ENCODE measurements around the gene FAM107B.

The FAM107B gene

GRCh38 chr10:14798636-14799035 is 23.9 kb upstream of the FAM107B start:
- Histone ChIP-seq H3K4me3 (ENCODE audit: low read depth, low read length) (no peak overlapping the region), H3K9me3 (ENCODE audit: control insufficient read depth, insufficient read depth, low read depth, low read length) (no peaks in the 10 kb centered on the region), H3K36me3 (ENCODE audit: control insufficient read depth in 2 of 2, insufficient read depth in 1 of 2, low read length in 2 of 2) (no peaks in the 10 kb centered on the region), H3K4me1 (ENCODE audit: control insufficient read depth, insufficient read depth, low read length) (no peaks in the 10 kb centered on the region), H3K27ac (ENCODE audit: extremely low read depth, low read depth, low read length) (no peak overlapping the region)
- ChIA-PET POLR2A (interaction anchor here (0.6 kb wide), 1 partner anchor 300 kb away, joined by 6 read pairs; no protein-coding TSS in a partner anchor), CTCF (no interaction called here)
- TF ChIP-seq ZNF157 (tag by site-specific recombination; IDR thresholded peaks at IDR 0.05) (no peak), OSR2 (tag by site-specific recombination; IDR thresholded peaks at IDR 0.05) (no peak), SALL2 (tag by site-specific recombination; IDR thresholded peaks at IDR 0.05; ENCODE audit: borderline replicate concordance) (no peak), ZFP41 (tag by site-specific recombination; IDR thresholded peaks at IDR 0.05; ENCODE audit: borderline replicate concordance) (no peak), PRDM4 (tag by site-specific recombination; IDR thresholded peaks at IDR 0.05) (no peak), ZBTB21 (tag by site-specific recombination; IDR thresholded peaks at IDR 0.05) (no peak), ZNF645 (tag by site-specific recombination; IDR thresholded peaks at IDR 0.05) (no peak), ZNF202 (tag by site-specific recombination; IDR thresholded peaks at IDR 0.05; ENCODE audit: borderline replicate concordance) (no peak), ZNF426 (tag by site-specific recombination; IDR thresholded peaks at IDR 0.05) (no peak), ZNF549 (tag by site-specific recombination; IDR thresholded peaks at IDR 0.05) (no peak), ZNF768 (tag by site-specific recombination; IDR thresholded peaks at IDR 0.05) (no peak), ZSCAN16 (tag by site-specific recombination; IDR thresholded peaks at IDR 0.05) (no peak), ZNF600 (tag by site-specific recombination; IDR thresholded peaks at IDR 0.05) (no peak)

- no peak overlapping the region for H3K27ac ChIP-seq (ENCODE audit: extremely low read depth, low read depth, low read length)
- H3K9me3 ChIP-seq (ENCODE audit: control insufficient read depth, insufficient read depth, low read depth, low read length), result no peaks in the 10 kb centered on the region; the same call in 1 of the 2 replicates
- H3K36me3 ChIP-seq (ENCODE audit: control insufficient read depth in 2 of 2, insufficient read depth in 1 of 2, low read length in 2 of 2), result no peaks in the 10 kb centered on the region
- H3K4me3 ChIP-seq (ENCODE audit: low read depth, low read length), result no peak overlapping the region
- TF ChIP-seq INSM2 (tag by site-specific recombination; IDR thresholded peaks at IDR 0.05) (no peak), ZNF677 (tag by site-specific recombination; IDR thresholded peaks at IDR 0.05) (no peak), ZNF23 (tag by site-specific recombination; IDR thresholded peaks at IDR 0.05; ENCODE audit: borderline replicate concordance) (no peak), ZBTB44 (tag by site-specific recombination; IDR thresholded peaks at IDR 0.05) (no peak)
- no peaks in the 10 kb centered on the region for H3K4me1 ChIP-seq (ENCODE audit: control insufficient read depth, insufficient read depth, low read length)
- ChIA-PET CTCF (interaction anchor here (0.6 kb wide), 2 partner anchors 239 to 585 kb away, joined by 3 read pairs; no protein-coding TSS in a partner anchor), POLR2A (no interaction called here)
Measured at GRCh38 chr10:14787938-14788337, 13.2 kb upstream of the FAM107B start.

All from HEK293 (cell line).